Measurements from ENCODE around the gene CAPG.
"Not testable (repeated sequence)": the region's sequence is repeated elsewhere in the genome, so short reads cannot be mapped to it uniquely, and the experiment has no call there.

DNA sequence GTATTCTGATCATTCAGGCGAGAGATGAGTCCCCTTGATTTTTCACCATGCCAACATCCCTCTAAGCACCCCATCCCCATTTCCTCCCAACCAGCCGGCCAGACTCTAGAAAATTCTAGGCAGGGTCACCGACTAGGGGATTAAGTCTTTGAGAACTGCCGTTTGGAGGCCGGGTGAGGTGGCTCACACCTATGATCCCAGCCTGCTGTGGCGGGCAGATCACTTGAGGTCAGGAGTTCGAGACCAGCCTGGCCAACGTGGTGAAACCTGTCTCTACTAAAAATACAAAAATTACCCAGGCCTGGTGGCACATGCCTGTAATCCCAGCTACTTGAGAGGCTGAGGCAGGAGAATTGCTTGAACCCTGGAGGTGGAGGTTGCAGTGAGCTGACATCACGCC lies 29.4 kb upstream of the CAPG start:
- TF ChIP-seq, protein P1, sequence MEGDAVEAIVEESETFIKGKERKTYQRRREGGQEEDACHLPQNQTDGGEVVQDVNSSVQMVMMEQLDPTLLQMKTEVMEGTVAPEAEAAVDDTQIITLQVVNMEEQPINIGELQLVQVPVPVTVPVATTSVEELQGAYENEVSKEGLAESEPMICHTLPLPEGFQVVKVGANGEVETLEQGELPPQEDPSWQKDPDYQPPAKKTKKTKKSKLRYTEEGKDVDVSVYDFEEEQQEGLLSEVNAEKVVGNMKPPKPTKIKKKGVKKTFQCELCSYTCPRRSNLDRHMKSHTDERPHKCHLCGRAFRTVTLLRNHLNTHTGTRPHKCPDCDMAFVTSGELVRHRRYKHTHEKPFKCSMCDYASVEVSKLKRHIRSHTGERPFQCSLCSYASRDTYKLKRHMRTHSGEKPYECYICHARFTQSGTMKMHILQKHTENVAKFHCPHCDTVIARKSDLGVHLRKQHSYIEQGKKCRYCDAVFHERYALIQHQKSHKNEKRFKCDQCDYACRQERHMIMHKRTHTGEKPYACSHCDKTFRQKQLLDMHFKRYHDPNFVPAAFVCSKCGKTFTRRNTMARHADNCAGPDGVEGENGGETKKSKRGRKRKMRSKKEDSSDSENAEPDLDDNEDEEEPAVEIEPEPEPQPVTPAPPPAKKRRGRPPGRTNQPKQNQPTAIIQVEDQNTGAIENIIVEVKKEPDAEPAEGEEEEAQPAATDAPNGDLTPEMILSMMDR (IDR thresholded peaks at IDR 0.05): not testable (repeated sequence)
- not testable (repeated sequence) for TF ChIP-seq POLR2A, POLR2AphosphoS5 (IDR thresholded peaks at IDR 0.05)
